Measurements from ENCODE around the gene TBC1D7.

TBC1D7 gene

DNA sequence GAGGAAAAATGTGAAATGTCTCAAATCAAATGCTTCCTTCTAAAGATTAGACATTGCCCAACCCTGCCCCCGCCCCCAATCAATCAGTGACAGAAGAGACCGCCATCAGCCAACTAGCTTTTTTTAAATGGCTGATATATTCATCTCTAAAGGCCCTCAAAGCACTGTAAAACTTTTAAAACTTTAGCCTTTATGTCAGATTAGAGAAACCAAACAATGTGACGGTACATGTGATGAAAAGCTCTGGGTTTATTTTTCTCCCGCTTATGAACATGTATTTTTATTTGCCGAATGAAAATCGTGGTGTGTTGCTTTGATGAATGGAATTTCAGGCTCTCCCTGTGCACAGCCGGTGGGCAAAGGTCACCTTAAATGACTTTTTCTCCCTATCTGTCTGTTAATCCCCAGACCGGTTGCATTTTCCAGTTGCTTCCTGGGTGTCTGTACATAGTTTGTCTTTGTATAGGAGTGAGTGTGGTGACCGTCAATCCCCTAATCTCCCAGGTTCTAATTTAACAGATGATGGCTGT lies 38.5 kb downstream of the TBC1D7 start:
- no peak for TF ChIP-seq CTCF (conservative IDR thresholded peaks at IDR 0.05)
- TF ChIP-seq ZFX (IDR thresholded peaks at IDR 0.05), result no peak
- H3K27ac ChIP-seq, result no peak overlapping the region

DNA sequence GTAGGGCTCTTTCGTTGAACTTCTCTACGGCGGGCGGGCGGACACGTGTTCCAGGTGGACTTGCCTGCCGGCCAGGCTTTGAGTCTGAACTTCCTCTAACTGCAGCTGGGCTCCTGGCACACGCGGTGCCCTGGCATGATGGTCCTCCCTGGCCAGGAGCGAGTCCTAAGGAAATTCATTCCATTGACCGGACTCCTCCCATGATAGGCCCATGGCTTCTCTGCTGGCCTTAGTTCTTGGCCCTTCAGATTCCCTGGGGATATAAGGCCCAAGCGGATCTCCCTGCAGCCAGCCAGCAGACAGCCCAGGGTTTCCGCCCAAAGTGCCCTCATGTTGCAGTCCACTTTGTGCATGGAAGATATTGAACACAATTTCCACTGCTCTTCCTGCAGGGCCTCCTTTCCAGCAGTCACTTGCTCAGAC lies 39.4 kb downstream of the TBC1D7 start:
- H3K27ac ChIP-seq, result no peak overlapping the region
- TF ChIP-seq ZFX (IDR thresholded peaks at IDR 0.05) (no peak), CTCF (conservative IDR thresholded peaks at IDR 0.05) (no peak)

DNA sequence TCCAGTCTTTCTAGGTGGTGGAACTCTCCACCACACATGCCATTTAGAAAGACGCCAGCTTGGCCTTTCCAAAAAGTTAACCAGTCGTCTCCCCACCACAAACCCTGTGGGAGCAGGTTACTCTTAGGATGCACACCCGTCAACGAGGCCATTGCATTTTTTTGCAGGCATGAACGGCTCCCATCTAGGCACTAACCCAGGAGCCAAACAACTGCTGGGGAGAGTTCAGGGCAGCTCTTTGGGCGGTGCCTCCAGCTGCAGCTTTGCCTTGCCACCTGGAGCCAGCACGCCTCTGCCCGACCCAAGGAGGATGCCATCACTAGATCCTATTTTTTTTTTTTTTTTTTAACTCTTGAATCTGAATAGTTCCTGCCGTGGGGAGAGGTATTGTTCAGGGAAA lies 39.9 kb downstream of the TBC1D7 start:
- no peak overlapping the region for H3K27ac ChIP-seq
- TF ChIP-seq ZFX (IDR thresholded peaks at IDR 0.05), result no peak
- no peak for TF ChIP-seq CTCF (conservative IDR thresholded peaks at IDR 0.05)

DNA sequence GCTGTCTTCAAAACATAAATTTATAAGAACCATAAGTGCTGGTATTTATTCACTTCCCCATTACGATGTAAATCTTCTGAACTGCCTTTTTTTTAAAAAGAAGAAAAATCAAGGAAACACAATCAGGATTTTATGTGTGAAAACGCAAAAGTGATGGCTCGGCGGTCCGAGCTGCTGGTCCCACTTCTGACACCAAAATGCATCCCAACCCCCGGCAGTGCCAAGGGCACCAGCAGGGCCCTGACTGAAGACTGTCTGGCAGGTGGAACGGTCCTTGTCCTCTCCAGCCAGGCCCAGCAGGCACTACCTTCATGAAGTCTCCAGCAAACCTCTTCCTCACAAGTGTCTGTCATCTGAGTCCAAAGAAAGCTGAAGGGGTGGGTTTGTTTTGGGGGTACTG lies 41.2 kb downstream of the TBC1D7 start:
- TF ChIP-seq CTCF (conservative IDR thresholded peaks at IDR 0.05), result no peak
- no peak for TF ChIP-seq ZFX (IDR thresholded peaks at IDR 0.05)
- H3K27ac ChIP-seq, result no peak overlapping the region

DNA sequence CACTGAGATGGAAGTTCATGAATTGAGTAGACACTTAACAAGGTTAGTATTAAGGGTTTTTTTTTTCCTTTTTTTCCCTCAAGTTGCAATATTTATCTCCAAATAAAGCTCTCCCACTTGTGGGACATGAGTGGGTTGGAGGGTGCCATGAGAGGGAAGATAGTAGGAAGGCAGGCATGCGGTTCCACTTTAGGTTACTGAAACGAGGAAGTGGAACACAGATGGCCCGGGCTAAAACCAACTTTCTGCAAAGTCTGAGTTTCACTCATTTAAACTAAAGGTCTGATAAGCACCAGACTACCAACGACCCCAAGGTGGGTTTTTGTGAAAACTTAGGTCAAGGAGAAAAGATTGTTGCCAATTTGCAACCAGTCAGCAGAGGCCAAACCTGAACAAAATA lies 42.2 kb downstream of the TBC1D7 start:
- no peak overlapping the region for H3K27ac ChIP-seq

GRCh38 chr6:13285705-13286104 lies 42.6 kb downstream of the TBC1D7 start:
- H3K27ac ChIP-seq, result no peak overlapping the region
- TF ChIP-seq CTCF (conservative IDR thresholded peaks at IDR 0.05), result no peak
- no peak for TF ChIP-seq ZFX (IDR thresholded peaks at IDR 0.05)

More for the DNA sequence above, 42.2 kb downstream of the TBC1D7 start:
- no peak for TF ChIP-seq ZFX (IDR thresholded peaks at IDR 0.05)
- TF ChIP-seq CTCF (conservative IDR thresholded peaks at IDR 0.05), result no peak

GRCh38 chr6:13284646-13285045 lies 43.7 kb downstream of the TBC1D7 start:
- TF ChIP-seq ZFX (IDR thresholded peaks at IDR 0.05) (no peak), CTCF (conservative IDR thresholded peaks at IDR 0.05) (no peak)
- no peak overlapping the region for H3K27ac ChIP-seq

Data from C4-2B (cell line).